ENCODE results near the gene MESD.
A peak's percentile ranks its signal among the peaks of the same experiment; 100 is the strongest.
"Not testable (repeated sequence)": the region's sequence is repeated elsewhere in the genome, so short reads cannot be mapped to it uniquely, and the experiment has no call there.

The MESD gene

GRCh38 chr15:80988148-80988796 lies 1.3 kb downstream of the MESD start:
- no peak for DNase-seq

- DNase-seq = no peak
Observed at GRCh38 chr15:80986487-80986886, 3.1 kb downstream of the MESD start.

GRCh38 chr15:80985981-80986380 lies 3.6 kb downstream of the MESD start:
- no peak for DNase-seq

DNA sequence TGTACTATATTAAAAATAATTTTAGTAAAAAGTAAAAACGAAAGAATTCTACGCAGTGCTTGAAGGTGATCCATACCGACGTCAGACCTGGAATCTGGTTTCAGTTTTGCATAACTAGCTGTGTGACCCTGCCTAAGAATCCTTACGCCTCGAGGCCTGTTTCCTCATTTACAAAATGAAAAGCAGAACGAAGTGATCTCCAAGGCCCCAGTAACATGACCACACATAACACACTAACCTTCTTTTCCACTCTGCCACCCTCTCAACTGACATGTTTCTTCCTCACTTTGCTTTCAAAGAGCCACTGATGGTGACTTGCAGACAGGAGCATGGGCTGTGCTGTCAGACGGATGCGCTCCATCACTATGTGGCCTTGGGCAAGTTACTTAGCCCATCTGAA lies 4.8 kb downstream of the MESD start:
- no peak for DNase-seq

DNA sequence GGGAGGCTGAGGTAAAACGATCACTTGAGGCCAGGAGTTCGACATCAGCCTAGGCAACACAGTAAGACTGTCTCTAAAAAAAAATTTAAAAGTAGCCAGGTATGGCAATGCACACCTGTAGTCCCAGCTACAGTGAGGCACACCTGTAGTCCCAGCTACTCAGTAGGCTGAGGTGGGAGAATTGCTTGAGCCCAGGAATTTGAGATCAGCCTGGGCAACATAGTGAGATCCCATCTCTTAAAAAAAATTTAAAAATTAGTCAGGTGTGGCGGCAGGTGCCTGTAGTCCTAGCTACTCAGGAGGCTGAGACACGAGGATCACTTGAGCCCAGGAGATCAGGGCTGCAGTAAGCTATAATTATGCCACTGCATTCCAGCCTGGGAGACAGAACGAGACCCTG lies 6.8 kb downstream of the MESD start:
- DNase-seq = no peak

DNA sequence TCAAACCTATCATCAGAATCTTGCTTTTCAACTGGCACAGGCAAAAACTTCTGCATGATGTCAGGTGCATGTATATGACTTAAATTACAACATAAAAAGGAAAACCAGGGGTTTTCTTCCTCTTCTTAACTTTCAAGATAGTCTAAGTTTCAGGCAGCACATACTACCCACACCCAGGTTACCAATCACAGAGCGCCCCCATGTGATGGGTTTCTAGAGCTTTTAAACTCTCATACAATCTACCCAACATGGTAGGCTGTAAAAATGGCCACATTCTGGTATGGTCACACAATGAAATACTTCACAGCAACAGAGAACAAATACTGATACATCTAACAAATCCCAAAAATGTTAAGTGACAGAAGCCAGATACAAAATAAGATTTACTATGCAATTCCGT lies 7.4 kb downstream of the MESD start:
- DNase-seq = no peak

DNA sequence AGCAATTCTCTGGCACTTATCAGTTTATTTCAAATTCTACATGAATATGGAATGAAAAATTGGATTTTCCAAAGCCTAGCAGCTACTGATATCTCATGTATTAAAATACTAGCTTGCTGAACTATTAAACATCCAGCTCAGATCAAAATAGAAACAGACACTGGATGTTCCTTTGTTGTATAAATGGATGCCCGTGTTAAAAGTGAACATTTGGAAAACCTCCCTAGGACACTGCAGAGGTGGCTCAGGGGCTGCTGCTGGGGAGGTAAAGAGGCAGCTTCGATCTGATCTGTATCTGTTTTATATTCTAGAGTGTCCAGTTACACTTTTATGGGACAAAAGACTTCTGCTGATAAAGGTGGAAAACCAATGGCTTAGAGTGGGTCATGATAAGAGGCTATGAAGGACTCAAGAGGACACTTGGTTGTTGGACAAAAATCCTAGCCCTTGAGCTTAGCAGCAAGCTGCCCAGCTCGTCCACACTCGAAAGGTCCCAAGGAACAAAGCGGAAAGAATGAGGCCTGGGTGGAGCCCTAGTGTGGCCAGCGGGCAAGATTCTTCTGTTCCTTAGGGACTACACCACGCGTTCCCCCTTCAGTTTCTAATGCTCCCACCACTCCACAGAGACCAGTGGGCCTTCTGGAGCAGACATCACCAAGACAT lies 9.9 kb downstream of the MESD start:
- no peak for DNase-seq

DNA sequence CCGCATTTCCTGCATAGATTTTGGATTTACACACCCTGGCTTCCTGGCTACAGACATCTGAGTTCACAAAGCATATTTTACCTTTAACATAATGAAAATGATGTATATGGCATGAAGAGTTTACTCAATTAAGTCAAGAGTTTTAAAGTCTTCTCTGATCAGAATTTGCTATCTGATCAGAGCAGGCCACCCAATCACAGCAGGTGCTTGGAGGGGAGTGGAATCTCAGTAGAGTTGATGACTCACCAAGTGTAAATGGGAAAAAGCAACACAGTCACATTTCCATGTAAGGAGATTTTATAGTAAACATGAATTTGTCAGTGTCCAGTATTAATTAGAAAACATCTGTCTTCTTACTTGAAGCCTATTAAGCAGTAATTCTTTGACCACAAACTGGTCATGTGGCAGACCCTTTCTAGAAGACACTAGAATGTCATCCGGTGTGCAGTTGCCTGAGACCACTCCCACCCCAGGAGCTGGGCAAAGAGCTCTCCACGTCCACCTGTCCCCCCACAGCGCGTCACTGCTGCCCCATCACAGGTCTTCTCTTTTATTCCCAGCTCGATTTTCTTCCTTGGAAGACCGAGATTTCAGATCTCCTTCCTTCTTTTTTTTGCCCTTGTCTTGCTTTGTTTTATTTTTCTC lies 10.8 kb downstream of the MESD start:
- DNase-seq = no peak

DNA sequence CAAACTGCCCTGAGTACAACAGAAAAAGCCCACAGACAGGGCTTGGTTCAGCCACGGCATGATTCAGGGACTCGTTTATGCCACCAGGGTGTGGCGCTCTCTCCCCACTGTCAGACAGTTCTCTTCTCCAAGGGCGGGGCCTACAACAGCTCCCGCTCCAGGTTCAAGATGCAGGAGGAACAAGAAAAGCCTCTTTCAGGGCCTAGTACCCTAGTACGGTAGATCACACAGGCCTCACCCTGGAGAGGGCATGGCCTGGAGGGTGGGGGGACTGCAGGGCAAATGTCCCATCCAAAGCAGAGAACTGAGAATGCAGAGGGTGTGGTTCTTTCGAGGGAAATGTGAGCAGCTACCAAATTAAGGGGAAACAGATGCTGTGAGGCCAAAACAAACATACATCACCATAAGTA lies 12.0 kb downstream of the MESD start:
- DNase-seq = peak; percentile 46

- DNase-seq = no peak
Observed at GRCh38 chr15:80976851-80977250, 12.8 kb downstream of the MESD start.

- no peak for DNase-seq
Observed at GRCh38 chr15:80974914-80975313, 14.7 kb downstream of the MESD start.

GRCh38 chr15:80972276-80972675 lies 17.3 kb downstream of the MESD start:
- DNase-seq = no peak

GRCh38 chr15:80971143-80971542 lies 18.5 kb downstream of the MESD start:
- no peak for DNase-seq

GRCh38 chr15:80970658-80971057 lies 19.0 kb downstream of the MESD start:
- no peak for DNase-seq

DNA sequence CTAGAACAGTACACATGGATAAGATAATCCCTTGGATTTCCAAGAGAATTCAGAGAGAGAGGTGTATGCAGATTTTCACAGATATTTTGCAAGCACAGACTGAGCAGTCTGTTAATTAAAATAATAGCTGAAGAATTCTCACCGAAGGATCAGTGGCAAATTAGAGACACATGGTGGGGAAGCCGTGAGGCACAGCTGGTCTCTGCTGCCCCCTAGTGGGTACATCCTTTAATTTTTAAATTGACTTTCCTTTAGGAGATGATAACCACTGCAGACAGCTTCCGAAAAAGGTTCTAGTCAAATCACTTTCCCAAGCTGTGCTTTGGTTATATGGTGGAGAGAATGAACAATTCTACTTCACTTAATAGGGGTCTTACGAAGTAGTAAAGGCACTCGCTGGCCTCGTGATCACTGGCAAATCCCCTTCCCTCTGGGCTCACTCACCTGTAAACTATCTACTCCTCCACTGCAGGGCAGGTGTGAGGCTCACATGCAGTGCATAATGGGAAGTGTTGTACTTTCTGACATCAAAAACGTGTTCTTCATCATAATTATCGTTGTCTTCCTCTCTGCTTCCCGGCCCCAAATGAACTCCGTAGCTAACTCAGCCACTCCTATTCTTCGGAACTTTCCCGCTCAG lies 19.5 kb downstream of the MESD start:
- DNase-seq = peak; percentile 79

DNA sequence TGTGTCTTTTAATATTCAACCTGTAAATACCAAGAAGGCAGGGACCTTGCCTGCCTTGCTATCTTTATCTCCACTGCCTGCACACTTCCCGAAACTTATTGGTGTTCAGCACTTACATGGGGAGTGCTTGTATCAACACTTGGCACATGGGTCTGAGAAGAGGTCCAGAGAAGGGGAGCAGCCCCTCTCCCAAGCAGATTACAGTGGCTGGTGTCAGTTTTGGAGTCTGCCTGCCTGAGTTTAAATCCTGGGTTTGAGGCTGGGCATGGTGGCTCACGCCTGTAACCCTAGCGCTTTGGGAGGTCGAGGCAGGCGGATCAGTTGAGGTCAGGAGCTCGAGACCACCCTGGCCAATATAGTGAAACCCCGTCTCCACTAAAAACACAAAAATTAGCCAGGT lies 20.3 kb downstream of the MESD start:
- DNase-seq = no peak

- DNase-seq = no peak
Observed at GRCh38 chr15:80967991-80968510, 21.6 kb downstream of the MESD start.

DNA sequence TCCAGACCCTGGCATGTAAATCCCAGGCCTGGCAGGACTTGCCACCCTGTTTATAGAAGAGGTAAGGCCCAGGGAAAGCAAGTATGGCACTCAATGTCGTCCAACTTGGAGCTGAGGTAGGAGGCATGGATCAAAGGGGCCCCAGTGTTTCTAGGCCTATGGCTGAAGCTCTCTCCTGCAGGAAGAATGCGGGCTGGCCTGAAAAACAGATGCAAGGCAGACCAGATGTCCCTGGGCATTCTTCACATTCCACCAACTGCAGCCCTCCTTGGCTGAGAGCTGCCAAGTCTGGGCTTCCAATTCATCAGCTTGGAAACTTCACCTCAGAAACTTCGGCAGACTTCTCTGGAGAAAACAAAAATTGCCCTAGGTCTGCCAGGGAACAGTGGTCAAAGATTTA lies 22.2 kb downstream of the MESD start:
- DNase-seq = no peak

GRCh38 chr15:80966431-80967197 lies 23.0 kb downstream of the MESD start:
- DNase-seq = no peak

GRCh38 chr15:80965454-80965853 lies 24.2 kb downstream of the MESD start:
- not testable (repeated sequence) for DNase-seq

- no peak for DNase-seq
Observed at GRCh38 chr15:80958818-80959495, 30.7 kb downstream of the MESD start.

GRCh38 chr15:80957976-80958375 lies 31.6 kb downstream of the MESD start:
- no peak for DNase-seq
